ENCODE measurements around the gene RBFOX1. TPM values are rescaled to one million over a fixed set of nuclear protein-coding genes. Genes with fewer than 3 reads are reported as not detected.

RBFOX1 gene
- total RNA-seq, 4 donors from 2014 or later: 0.40 to 0.98 TPM; not detected in 2

DNA sequence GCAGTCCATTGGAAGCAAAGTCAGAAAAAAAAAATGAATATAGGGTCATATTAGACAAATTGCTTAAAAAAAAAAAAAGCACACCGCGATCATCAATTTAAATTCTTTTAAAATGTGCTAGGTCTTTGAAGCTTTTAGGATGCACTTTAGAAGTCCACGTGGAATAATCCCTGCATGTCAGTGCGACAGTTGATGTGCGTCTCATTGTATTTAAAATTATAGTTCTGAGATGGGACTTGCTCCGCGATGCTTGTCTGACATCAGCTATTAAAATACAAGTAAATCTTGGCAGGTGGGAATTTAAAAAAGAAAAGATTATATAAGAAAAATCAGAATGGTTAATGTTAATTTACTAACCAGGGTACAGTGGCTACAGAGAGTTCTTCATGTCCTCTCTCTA, 105.2 kb downstream of the RBFOX1 start:
- Histone ChIP-seq H3K27ac (no peak overlapping the region), H3K9me3 (no peaks in the 10 kb centered on the region), H3K27me3 (no peaks in the 10 kb centered on the region), H3K4me1 (no peaks in the 10 kb centered on the region), H3K4me3 (replicated peaks in 1 of 3) (no peak overlapping the region), H3K36me3 (no peaks in the 10 kb centered on the region)
- no peak for DNase-seq
- no peak for TF ChIP-seq POLR2A (IDR thresholded peaks at IDR 0.05)
- TF ChIP-seq, protein P1, sequence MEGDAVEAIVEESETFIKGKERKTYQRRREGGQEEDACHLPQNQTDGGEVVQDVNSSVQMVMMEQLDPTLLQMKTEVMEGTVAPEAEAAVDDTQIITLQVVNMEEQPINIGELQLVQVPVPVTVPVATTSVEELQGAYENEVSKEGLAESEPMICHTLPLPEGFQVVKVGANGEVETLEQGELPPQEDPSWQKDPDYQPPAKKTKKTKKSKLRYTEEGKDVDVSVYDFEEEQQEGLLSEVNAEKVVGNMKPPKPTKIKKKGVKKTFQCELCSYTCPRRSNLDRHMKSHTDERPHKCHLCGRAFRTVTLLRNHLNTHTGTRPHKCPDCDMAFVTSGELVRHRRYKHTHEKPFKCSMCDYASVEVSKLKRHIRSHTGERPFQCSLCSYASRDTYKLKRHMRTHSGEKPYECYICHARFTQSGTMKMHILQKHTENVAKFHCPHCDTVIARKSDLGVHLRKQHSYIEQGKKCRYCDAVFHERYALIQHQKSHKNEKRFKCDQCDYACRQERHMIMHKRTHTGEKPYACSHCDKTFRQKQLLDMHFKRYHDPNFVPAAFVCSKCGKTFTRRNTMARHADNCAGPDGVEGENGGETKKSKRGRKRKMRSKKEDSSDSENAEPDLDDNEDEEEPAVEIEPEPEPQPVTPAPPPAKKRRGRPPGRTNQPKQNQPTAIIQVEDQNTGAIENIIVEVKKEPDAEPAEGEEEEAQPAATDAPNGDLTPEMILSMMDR (IDR thresholded peaks at IDR 0.05): no peak
- intact Hi-C loops (cut with DNase I): no loop called here
- whole genome bisulfite sequencing, 2 donors: 92 to 94% methylated on average over 7 of the region's 7 CpGs

DNA sequence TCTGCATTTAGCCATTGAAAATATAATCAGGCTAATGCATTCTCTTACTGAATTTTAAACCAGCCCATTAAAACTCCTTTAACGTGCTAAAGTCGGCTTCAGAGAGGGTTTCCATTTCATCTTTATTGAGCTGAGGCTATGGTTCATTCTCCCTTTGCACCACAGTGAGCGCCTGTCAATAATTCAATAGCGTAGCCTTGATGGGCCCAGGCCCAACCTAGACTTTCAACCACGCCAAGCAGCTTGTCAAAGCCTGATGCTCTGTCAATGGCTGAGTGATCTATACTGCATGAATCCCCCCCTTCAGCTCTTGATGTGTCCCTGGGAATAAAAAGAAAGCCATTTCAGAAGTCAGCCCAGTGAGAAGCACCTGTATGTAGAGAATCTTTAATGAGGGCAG, 106.0 kb downstream of the RBFOX1 start:
- DNase-seq: no peak
- H3K9me3 ChIP-seq: no peaks in the 10 kb centered on the region
- 87 to 89% methylated on average over 5 of the region's 5 CpGs for WGBS, 2 donors
- no peaks in the 10 kb centered on the region for H3K4me1 ChIP-seq
- no peaks in the 10 kb centered on the region for H3K36me3 ChIP-seq
- intact Hi-C loops (cut with DNase I): no loop called here
- H3K27ac ChIP-seq: no peak overlapping the region
- no peak for TF ChIP-seq POLR2A (IDR thresholded peaks at IDR 0.05)
- TF ChIP-seq, protein P1 (IDR thresholded peaks at IDR 0.05): no peak
- H3K4me3 ChIP-seq (replicated peaks in 1 of 3): no peak overlapping the region
- H3K27me3 ChIP-seq: no peaks in the 10 kb centered on the region

DNA sequence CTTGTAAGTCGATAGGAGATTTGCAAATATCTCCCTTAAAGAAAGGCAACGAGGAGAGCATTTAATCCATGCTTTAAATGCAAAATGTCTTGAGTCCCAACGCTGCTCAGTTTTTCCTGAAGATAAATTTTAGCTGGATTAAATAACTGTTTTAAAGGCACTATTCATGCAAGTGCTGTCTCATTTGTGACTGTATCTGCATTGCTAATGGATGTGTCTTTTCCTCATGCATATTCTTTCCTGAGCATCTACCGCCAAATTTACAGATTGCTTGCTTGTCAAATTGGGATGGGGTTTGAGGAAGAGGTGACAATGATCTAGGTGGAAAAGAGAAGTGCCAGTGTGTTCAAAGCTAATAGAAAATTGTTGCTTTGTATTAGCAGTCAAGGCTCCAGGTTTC, 106.9 kb downstream of the RBFOX1 start:
- Histone ChIP-seq H3K4me3 (replicated peaks in 1 of 3) (no peak overlapping the region), H3K9me3 (no peaks in the 10 kb centered on the region), H3K4me1 (no peaks in the 10 kb centered on the region), H3K27me3 (no peaks in the 10 kb centered on the region), H3K36me3 (no peaks in the 10 kb centered on the region), H3K27ac (no peak overlapping the region)
- intact Hi-C loops (cut with DNase I): no loop called here
- TF ChIP-seq, protein P1 (IDR thresholded peaks at IDR 0.05): no peak
- no peak for TF ChIP-seq POLR2A (IDR thresholded peaks at IDR 0.05)
- 62 to 69% methylated on average over 4 of the region's 4 CpGs for WGBS, 2 donors
- DNase-seq: no peak

DNA sequence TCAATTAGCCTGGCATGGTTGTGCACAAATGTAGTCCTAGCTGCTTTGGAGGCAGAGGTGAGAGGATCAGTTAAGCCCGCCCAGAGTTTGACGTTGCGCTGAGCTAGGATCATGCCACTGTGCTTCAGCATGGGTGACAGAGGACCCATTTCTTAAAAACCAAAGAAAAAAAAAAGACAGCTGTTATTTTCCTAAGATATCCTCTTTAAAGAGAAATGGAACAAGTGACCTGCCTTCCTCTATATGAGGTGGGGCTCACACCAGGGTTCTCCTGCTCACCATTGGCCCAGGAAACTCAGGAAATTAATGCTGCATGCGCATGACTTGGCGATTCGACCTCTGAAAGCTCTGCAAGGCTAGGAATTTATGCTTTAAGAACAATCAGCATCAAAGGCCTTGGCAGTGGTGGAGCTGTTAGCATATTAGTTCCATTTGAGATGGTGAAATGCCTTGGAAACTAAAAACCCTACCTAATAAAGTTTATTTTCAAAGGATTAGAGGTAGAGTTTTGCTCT, 108.3 kb downstream of the RBFOX1 start:
- no peak for TF ChIP-seq POLR2A (IDR thresholded peaks at IDR 0.05)
- TF ChIP-seq, protein P1 (IDR thresholded peaks at IDR 0.05): no peak
- intact Hi-C loops (cut with DNase I): no loop called here
- no peaks in the 10 kb centered on the region for H3K4me1 ChIP-seq
- H3K36me3 ChIP-seq: no peaks in the 10 kb centered on the region
- 85 to 86% methylated on average over 6 of the region's 6 CpGs for WGBS, 2 donors
- H3K27me3 ChIP-seq: no peaks in the 10 kb centered on the region
- H3K27ac ChIP-seq: no peak overlapping the region
- no peak overlapping the region for H3K4me3 ChIP-seq (replicated peaks in 1 of 3)
- no peaks in the 10 kb centered on the region for H3K9me3 ChIP-seq
- DNase-seq: no peak

DNA sequence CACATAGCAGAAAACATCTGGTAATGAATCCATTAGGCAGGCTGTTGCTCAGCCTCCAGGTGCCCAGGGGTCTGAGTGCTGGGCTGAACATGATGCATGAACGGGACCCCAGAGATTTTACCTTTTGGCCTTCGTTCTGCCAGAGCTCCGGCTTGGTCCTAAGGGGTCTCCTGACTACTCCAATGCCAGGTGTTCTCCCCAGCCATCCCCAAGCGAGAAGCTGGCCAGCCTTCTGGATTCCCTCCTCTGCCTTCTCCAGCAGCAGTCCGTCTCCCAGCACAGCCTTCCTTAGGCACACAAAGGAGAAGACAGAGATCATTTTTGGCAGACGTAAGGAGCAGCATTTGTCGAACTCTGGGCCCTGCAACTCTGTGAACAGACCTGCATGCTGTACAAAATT, 109.4 kb downstream of the RBFOX1 start:
- no peak for DNase-seq
- Histone ChIP-seq H3K4me1 (no peaks in the 10 kb centered on the region), H3K4me3 (replicated peaks in 1 of 3) (no peak overlapping the region), H3K27me3 (no peaks in the 10 kb centered on the region), H3K27ac (no peak overlapping the region), H3K9me3 (no peaks in the 10 kb centered on the region), H3K36me3 (no peaks in the 10 kb centered on the region)
- intact Hi-C loops (cut with DNase I): no loop called here
- WGBS, 2 donors: 79 to 84% methylated on average over 7 of the region's 7 CpGs
- no peak for TF ChIP-seq POLR2A (IDR thresholded peaks at IDR 0.05)
- TF ChIP-seq, protein P1 (IDR thresholded peaks at IDR 0.05): no peak
